K562 (cell line): ENCODE data around the gene STUB1.

Experiments
- EHMT2 ChIP-seq: fragments of 450-650 bp; IDR thresholded peaks from 2 replicates; pipeline ENCODE4 v1.6.1; 2018; ENCODE audit warnings: antibody characterized with exemption
- ETV6 ChIP-seq, 3 experiments: fragments of 150-350 bp in 1 of 3; sonication (generic) in 1 of 3; formaldehyde crosslinking in 1 of 3; IDR thresholded peaks; 2 replicates each; pipeline versions ENCODE4 v1.6.1 to v1.8.0; 2014 to 2022; ENCODE audit warnings: borderline replicate concordance in 2 of 3, low read depth in 2 of 3, antibody characterized with exemption in 1 of 3, low read length in 1 of 3, mild to moderate bottlenecking in 1 of 3, missing genetic modification reagents in 1 of 3
- SP1 ChIP-seq: sonication (generic); formaldehyde crosslinking; IDR thresholded peaks from 2 replicates; pipeline ENCODE4 v1.8.1; 2022; ENCODE audit warnings: mild to moderate bottlenecking, missing genetic modification reagents

- no peak for TF ChIP-seq SP1 (CRISPR knock-in tag)
- TF ChIP-seq EHMT2: no peak
- TF ChIP-seq ETV6 (IDR thresholded peaks at IDR 0.05; ENCODE audit: borderline replicate concordance in 1 of 2, low read depth in 2 of 2, low read length in 1 of 2): no peak
- no peak for TF ChIP-seq ETV6 (CRISPR knock-in tag; IDR thresholded peaks at IDR 0.05; ENCODE audit: borderline replicate concordance)
These were observed 33.9 kb downstream of the STUB1 start for GRCh38 chr16:714079-714478.
